Thymus (tissue), 11 donors: Measurements from ENCODE around the gene DDRGK1. TPM values are rescaled to one million over a fixed set of nuclear protein-coding genes. Genes with fewer than 3 reads are reported as not detected.
"Not testable (repeated sequence)": the region's sequence is repeated elsewhere in the genome, so short reads cannot be mapped to it uniquely, and the experiment has no call there.

Experiments
- DNase-seq, 9 donors: peaks; one replicate each; pipeline ENCODE4 v3.0.0-alpha.2; 2013; ENCODE audit warnings: low spot score in 9 of 9, low read depth in 6 of 9, missing footprints in 1 of 9
- H3K27ac ChIP-seq, 2 donors: one replicate each; pipeline ENCODE4 v1.5.1; 2013; ENCODE audit warnings: control low read depth in 1 of 2, low read depth in 1 of 2, low read length in 1 of 2, mild to moderate bottlenecking in 1 of 2, moderate library complexity in 1 of 2
- H3K27me3 ChIP-seq, 2 donors: one replicate each; pipeline ENCODE4 v1.5.1; 2013; ENCODE audit warnings: low read length in 1 of 2; ENCODE audit not compliant: control insufficient read depth in 2 of 2, insufficient read depth in 1 of 2
- H3K36me3 ChIP-seq, 2 donors: one replicate each; pipeline ENCODE4 v1.5.1; 2013; ENCODE audit warnings: low read length in 1 of 2, mild to moderate bottlenecking in 1 of 2, moderate library complexity in 1 of 2; ENCODE audit not compliant: control insufficient read depth in 2 of 2, insufficient read depth in 2 of 2
- H3K4me1 ChIP-seq, 2 donors: one replicate each; pipeline ENCODE4 v1.5.1; 2013; ENCODE audit warnings: low read length in 2 of 2; ENCODE audit not compliant: control insufficient read depth in 2 of 2, insufficient read depth in 2 of 2
- H3K4me3 ChIP-seq, 2 donors: one replicate each; pipeline ENCODE4 v1.5.1; 2013; ENCODE audit warnings: low read length in 2 of 2, control low read depth in 1 of 2, mild to moderate bottlenecking in 1 of 2
- H3K9me3 ChIP-seq, 2 donors: one replicate each; pipeline ENCODE4 v1.5.1; 2013; ENCODE audit warnings: low read length in 1 of 2, mild to moderate bottlenecking in 1 of 2; ENCODE audit not compliant: control insufficient read depth in 2 of 2, insufficient read depth in 1 of 2
- WGBS: extraction: QIAGEN DNeasy Blood & Tissue Kit; methylation state at CpG from one replicate; pipeline ENCODE4 v1.1.7; 2013; 5-methylcytosine and 5-hydroxymethylcytosine counted together
- polyA plus RNA-seq: library from polyadenylated mRNA; stranded (reverse); fragments of 200-250 nt; gene quantifications from one replicate; pipeline ENCODE4 v1.2.3, GENCODE V29; 2013
- total RNA-seq: library from RNA; stranded (reverse); fragments of 120-200 nt; gene quantifications from one replicate; pipeline ENCODE4 v1.2.4, GENCODE V29; 2013
- donor health status: healthy.

Gene DDRGK1
- total and polyA plus RNA-seq, 2 donors: 38.4 to 42.7 TPM

DNA sequence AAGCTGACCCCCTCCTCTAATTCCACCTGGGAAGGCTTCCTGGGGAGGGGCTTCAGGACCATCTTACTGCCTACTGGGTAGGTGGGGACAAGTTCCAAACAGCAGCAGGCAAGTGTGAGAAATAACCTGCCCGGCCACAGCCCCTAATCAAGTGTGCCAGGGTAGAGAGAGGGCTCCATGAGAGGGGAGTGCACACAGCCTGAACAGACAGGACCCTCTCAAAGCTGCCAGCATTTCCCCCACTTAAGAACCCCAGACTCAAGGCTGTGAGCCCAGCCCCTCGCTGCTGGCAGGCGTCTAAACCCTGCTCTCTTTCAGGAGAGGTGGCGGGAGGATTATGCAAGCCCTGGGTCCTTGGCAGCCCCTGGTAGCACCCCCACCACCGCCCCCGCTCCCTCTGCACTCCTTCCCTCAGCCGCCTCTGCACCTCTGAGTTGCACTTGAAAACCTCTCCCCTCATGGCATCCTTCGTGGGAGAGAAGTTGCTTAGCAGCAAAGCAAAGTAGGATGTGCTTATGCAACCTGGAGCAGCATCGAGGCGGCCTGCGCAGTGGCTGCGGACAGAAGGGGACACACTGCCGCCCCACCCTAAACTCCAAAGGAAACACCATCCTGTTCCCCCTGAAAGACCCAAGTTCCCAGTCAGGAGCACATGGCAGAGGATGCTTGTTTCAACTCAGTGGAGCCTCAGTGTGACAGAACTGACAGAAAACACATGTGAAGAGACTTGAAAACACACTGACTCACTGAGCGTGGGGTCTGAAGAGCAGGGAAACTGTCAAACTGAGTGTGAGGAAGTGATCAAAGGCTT is 10.5 kb downstream of the DDRGK1 start:
- DNase-seq: no peak
- Histone ChIP-seq H3K4me3 (no peak overlapping the region), H3K27me3 (no peaks in the 10 kb centered on the region), H3K4me1 (no peaks in the 10 kb centered on the region), H3K9me3 (no peaks in the 10 kb centered on the region), H3K36me3 (peaks cover 63 to 70% of the 10 kb centered on the region in 2 donors), H3K27ac (no peak overlapping the region)
- WGBS: 98% methylated on average over 14 of the region's 14 CpGs

- Histone ChIP-seq H3K4me1 (no peaks in the 10 kb centered on the region), H3K27me3 (no peaks in the 10 kb centered on the region), H3K27ac (no peak overlapping the region), H3K9me3 (no peaks in the 10 kb centered on the region), H3K4me3 (no peak overlapping the region), H3K36me3 (peaks cover 64% of the 10 kb centered on the region in 2 donors)
- WGBS: 98% methylated on average over 18 of the region's 18 CpGs
- no peak for DNase-seq
Measured at GRCh38 chr20:3192226-3193015, 12.1 kb downstream of the DDRGK1 start.

GRCh38 chr20:3190681-3191111 is 13.8 kb downstream of the DDRGK1 start:
- Histone ChIP-seq H3K4me3 (no peak overlapping the region), H3K4me1 (no peaks in the 10 kb centered on the region), H3K27ac (no peak overlapping the region), H3K27me3 (no peaks in the 10 kb centered on the region), H3K36me3 (peaks cover 56 to 60% of the 10 kb centered on the region in 2 donors), H3K9me3 (no peaks in the 10 kb centered on the region)
- DNase-seq: no peak
- WGBS: 97% methylated on average over 14 of the region's 14 CpGs

GRCh38 chr20:3189561-3190131 is 14.8 kb downstream of the DDRGK1 start:
- Histone ChIP-seq H3K4me1 (no peaks in the 10 kb centered on the region), H3K9me3 (no peaks in the 10 kb centered on the region), H3K27ac (no peak overlapping the region), H3K36me3 (peaks cover 45 to 50% of the 10 kb centered on the region in 2 donors), H3K27me3 (no peaks in the 10 kb centered on the region), H3K4me3 (no peak overlapping the region)
- 95% methylated on average over 4 of the region's 4 CpGs for WGBS
- DNase-seq: no peak

DNA sequence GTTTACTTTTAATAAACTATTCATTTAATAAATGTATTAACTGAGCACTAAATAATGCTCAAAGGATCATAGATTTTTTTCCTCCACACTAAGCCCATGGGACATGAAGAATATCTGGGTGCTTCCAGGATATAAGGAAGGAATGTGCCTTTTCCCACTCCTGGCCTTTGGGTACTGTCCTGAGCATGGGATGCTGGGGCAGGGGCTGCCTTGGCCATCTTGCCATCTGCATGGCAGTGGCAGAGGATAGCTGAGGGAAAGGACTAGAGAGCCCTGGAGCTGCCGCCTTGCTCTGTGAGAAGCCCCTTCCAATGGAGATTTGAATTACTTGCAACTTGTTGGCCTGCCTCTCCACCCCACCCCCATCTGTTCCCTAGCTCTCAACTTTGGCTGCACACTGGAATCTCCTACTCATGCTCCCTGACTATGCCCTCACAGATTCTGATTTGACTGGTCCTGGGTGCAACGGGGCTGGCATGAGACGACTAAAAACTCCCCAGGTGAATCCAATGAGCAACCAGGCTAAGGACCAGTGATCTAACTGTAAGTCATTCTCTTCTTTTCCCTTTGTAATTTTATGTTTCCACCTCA is 15.6 kb downstream of the DDRGK1 start:
- no peaks in the 10 kb centered on the region for H3K4me1 ChIP-seq
- H3K27ac ChIP-seq: no peak overlapping the region
- DNase-seq: no peak
- H3K4me3 ChIP-seq: no peak overlapping the region
- H3K9me3 ChIP-seq: no peaks in the 10 kb centered on the region
- H3K27me3 ChIP-seq: no peaks in the 10 kb centered on the region
- peaks cover 38 to 43% of the 10 kb centered on the region in 2 donors for H3K36me3 ChIP-seq
- WGBS: 99% methylated on average over 3 of the region's 3 CpGs

DNA sequence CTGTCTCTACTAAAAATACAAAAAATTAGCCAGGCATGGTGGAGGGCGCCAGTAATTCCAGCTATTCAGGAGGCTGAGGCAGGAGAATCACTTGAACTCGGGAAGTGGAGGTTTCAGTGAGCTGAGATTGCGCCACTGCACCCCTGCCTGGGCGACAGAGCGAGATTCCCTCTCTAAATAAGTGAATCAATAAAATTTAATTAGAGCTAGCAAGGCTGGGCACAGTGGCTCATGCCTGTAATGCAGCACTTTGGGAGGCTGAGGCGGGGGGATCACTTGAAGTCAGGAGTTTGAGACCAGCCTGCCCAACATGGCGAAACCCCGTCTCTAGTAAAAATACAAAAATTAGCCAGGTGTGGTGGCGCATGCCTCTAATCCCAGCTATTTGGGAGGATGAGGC is 16.6 kb downstream of the DDRGK1 start:
- not testable (repeated sequence) for H3K27ac ChIP-seq, H3K9me3 ChIP-seq, H3K4me1 ChIP-seq, H3K4me3 ChIP-seq, H3K27me3 ChIP-seq, DNase-seq
- H3K36me3 ChIP-seq: peaks cover 30 to 37% of the 10 kb centered on the region in 2 donors
- 96% methylated on average over 9 of the region's 9 CpGs for WGBS

DNA sequence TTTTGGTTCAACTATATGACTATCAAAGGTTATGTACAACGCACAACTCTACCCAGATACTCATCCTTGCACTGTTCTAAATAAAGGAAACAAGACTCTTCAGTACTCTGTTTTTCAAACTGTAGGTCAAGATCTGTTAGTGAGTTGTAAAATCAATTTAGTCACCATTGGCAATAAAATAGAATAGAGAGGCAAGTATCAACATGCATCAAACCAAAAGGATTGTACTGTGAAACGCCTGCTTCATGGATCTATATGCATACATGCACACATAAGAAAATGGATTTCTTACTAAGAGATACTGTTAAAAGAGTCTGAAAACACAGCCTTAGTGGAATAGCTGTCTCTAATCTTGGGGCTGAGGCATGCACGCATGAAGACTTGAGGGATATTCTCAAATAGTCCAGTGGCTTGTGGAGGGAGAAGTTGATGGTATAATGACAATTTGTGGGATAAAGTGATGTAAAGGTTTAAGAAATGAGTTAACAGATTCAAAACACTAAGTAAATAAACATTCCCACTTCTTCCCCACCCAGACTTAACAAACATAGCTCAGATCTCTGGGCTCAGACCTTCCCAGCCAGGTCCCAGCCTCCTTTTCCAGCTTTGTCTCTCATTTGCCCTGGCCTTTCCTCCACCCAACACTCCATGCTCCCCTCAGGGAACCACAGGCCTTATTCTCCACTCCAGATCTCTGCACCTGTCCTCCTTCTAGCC is 20.4 kb downstream of the DDRGK1 start:
- Histone ChIP-seq H3K4me1 (no peaks in the 10 kb centered on the region), H3K4me3 (no peak overlapping the region), H3K27me3 (no peaks in the 10 kb centered on the region), H3K27ac (no peak overlapping the region), H3K36me3 (peaks cover 0 to 1% of the 10 kb centered on the region in 2 donors), H3K9me3 (no peaks in the 10 kb centered on the region)
- WGBS: 97% methylated on average over 3 of the region's 3 CpGs
- no peak for DNase-seq

- H3K4me3 ChIP-seq, H3K27me3 ChIP-seq, H3K36me3 ChIP-seq, H3K9me3 ChIP-seq, H3K4me1 ChIP-seq, H3K27ac ChIP-seq, DNase-seq: not testable (repeated sequence)
- 97% methylated on average over 5 of the region's 5 CpGs for WGBS
Measured at GRCh38 chr20:3182429-3182828, 22.1 kb downstream of the DDRGK1 start.
